Measurements from ENCODE around the gene SDE2.
"Not testable (repeated sequence)": the region's sequence is repeated elsewhere in the genome, so short reads cannot be mapped to it uniquely, and the experiment has no call there.

Gene SDE2

DNA sequence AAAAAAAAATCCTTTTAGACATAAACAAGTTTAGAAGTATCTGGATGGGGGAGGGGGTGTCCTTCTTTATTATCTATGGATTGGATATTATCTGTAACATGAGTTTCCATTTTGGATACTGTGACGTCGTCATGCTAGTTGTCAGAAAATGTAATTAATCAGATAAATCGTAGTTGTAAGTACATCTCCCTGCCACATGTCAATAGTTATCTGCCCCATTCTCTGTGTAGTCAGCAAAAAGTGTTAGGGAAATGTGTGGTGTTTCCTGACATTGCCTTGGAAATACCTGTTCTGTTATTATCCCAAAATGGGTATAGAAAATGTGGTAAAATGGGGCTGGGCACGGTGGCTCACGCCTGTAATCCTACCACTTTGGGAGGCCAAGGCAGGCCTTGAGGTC lies 24.6 kb upstream of the SDE2 start:
- no peak for TF ChIP-seq ZNF274 (IDR thresholded peaks at IDR 0.05; ENCODE audit: low read depth, low read length)
- H3K4me3 ChIP-seq (ENCODE audit: low read length), result no peak overlapping the region

DNA sequence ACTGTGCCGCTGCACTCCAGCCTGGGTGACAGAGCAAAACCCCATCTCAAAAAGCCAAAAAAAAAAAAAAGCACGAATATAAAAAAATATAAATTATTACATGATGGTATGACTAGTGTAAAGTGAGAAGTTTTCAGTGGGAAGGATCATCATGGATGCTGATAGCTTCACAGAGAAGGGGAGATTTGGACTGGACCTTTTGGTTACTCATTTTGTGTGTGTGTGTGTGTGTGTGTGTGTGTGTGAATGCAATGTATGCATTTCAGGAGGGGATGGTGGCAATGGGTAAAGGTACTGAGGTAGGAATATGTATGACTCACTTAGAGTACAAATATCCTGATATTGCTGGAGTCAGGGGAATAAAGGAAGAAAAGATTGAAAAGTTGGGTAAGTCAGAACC lies 22.7 kb upstream of the SDE2 start:
- no peak for TF ChIP-seq ZNF274 (IDR thresholded peaks at IDR 0.05; ENCODE audit: low read depth, low read length)

DNA sequence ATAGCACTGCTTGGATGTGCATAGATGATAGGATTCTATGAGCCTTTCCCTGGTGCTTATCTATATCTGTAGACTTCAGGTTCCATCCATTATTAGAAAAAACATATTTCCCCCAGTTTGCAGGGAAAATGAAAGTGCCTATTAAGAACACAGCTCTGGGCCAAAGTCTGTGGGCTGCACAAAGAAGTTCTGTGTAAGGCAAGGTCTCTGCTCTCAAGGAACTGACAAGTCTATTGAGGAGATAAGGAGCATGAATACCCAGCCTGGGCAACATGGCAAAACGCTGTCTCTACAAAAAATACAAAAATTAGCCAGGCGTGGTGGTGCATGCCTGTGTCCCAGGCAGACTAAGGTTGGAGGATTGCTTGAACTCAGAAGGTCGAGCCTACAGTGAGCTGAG lies 22.3 kb upstream of the SDE2 start:
- no peak overlapping the region for H3K4me3 ChIP-seq (ENCODE audit: low read length)
- no peak for TF ChIP-seq ZNF274 (IDR thresholded peaks at IDR 0.05; ENCODE audit: low read depth, low read length)

More for the DNA sequence above, 22.7 kb upstream of the SDE2 start:
- no peak overlapping the region for H3K4me3 ChIP-seq (ENCODE audit: low read length)

DNA sequence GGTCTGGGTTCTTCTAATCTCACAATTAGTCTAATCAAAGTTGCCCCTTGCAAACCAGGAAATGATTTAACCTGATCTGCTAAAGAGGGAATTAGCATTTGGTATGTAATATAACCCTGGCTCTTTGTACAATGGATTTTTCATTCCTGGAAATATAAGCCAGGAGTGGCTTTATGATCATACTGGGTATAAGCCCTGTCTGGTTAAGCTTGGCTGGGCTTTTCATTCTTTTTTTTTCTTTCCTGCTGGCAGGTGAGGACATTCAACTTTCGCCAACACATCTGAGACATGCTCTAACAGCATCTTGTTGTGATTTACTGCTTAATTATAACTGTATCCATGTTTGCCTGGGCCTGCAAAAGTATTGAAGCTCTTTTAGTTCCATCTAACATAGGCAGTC lies 20.4 kb upstream of the SDE2 start:
- no peak overlapping the region for H3K4me3 ChIP-seq (ENCODE audit: low read length)
- TF ChIP-seq ZNF274 (IDR thresholded peaks at IDR 0.05; ENCODE audit: low read depth, low read length), result no peak

DNA sequence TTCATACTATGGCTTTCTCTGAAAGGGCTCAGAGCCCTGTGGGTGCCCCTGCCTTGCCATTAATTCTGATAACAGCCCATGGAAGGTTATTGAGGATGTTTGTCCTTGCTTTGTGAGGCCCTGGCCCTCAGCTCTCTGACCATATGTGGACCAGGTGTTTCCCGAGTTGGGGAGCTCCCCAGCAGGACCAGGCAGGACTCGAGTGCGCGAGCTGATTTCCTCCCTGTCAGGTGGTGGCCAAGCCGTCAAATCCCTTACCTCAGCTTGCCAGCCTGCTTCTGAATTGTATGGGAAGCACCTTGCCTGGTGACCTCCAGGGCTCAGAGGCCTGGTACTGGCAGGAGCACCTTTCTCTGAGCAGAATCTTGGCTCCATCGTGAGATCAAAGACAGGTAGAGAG lies 17.9 kb upstream of the SDE2 start:
- no peak overlapping the region for H3K4me3 ChIP-seq (ENCODE audit: low read length)
- TF ChIP-seq ZNF274 (IDR thresholded peaks at IDR 0.05; ENCODE audit: low read depth, low read length), result no peak

DNA sequence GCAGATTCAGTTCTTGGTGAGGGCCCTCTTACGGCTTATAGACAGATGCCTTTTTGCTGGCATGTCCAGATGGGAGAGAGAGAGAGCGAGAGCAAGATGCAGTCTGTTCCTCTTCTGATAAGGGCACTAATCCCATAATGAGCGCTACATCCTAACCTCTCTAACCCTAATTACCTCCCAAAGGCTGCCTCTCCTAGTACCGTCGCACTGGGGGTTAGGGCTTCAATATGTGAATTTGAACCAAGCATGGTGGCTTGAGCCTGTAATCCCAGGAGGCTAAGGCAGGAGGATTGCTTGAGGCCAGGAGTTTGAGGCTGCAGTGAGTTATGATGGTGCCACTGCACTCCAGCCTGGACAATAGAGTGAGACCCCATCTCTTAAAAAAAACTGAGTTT lies 10.5 kb upstream of the SDE2 start:
- TF ChIP-seq ZNF274 (IDR thresholded peaks at IDR 0.05; ENCODE audit: low read depth, low read length), result no peak
- no peak overlapping the region for H3K4me3 ChIP-seq (ENCODE audit: low read length)

DNA sequence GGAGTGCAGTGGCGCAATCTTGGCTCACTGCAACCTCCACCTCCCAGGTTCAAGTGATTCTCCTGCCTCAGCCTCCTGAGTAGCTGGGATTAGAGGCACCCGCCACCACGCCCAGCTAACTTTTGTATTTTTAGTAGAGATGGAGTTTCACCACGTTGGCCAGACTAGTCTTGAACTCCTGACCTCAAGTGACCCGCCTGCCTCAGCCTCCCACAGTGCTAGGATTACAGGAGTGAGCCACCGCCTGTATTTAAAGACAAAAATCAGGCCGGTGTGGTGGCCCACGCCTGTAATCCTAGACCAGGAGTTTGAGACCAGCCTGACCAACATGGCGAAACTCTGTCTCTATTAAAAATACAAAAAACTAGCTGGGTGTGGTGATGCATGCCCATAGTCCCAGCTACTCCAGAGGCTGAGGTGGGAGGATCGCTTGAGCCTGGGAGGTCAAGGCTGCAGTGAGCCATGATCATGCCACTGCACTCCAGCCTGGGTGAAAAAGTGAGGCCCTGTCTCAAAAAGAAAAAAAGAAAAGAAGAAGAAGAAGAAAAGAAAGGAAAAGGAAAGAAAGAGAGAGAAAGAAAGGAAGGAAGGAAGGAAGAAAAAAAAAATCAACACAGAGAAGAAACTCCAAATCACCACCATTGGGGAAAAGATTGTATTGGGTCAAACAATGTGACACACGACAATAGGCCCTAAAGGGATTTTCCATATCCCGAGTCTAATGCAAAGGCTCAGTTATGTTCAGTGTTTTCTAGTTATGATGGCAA lies 8.2 kb upstream of the SDE2 start:
- H3K4me3 ChIP-seq (ENCODE audit: low read length), result not testable (repeated sequence)

DNA sequence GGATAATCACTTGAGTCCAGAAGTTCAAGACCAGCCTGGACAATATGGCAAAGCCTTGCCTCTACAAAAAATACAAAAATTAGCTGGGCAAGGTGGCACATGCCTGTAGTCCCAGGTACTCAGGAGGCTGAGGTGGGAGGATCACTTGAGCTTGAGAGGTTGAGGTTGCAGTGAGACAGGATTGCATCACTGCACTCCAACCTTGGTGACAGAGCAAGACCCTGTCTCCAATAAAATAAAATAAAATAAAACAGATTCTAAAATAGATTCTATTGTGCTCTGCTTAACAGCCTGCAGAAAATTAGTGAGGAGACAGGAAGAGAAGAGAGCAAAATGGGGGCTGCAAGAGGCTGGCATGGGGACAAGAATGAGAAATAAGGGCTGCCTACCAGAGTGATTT lies 7.5 kb upstream of the SDE2 start:
- H3K4me3 ChIP-seq (ENCODE audit: low read length), result no peak overlapping the region
- TF ChIP-seq ZNF274 (IDR thresholded peaks at IDR 0.05; ENCODE audit: low read depth, low read length), result no peak

DNA sequence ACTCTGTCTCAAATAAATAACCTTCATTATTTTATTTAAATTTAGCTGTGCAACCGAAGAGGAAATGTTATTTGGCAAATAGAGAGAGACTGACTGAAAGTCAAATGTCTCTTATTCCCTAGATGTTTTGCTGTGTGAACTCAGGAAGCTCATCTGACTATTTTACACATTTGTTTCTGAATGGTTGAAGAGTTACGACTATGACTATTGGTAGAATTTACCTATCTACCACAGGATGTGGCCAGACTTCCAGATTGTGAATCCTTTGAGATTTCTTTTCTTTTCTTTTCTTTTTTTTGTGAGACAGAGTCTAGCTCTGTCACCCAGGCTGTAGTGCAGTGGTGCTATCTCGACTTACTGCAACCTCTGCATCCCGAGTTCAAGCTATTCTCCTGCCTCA lies 5.3 kb upstream of the SDE2 start:
- no peak for TF ChIP-seq ZNF274 (IDR thresholded peaks at IDR 0.05; ENCODE audit: low read depth, low read length)

DNA sequence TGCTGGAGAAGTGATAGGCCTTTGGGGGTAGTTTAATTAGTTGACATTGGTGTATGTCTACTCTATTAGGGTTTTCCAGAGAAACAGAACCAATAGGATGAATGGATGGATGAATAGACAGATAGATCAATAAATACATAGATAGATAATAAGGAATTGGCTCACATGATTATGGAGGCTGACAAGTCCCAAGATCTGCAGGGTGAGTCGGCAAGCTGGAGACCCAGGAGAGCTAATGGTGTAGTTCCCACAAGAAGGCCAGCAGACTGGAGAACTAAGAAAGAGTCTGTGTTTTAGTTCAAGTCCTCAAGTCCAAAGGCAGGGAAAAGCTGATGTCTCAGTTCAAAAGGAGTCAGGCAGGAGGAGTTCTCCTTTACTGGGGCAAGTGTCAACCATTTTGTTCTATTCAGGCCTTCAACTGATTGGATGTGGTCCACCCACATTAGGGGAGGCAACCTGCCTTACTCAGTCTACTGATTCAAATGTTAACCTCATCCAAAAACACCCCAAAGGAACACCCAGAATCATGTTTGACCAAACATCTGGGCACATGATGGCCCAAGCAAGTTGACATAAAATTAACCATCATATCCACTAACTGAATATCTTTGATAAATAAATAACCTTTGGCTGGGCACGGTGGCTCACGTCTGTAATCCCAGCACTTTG lies 4.5 kb upstream of the SDE2 start:
- H3K4me3 ChIP-seq (ENCODE audit: low read length), result no peak overlapping the region
- no peak for TF ChIP-seq ZNF274 (IDR thresholded peaks at IDR 0.05; ENCODE audit: low read depth, low read length)

More for the DNA sequence above, 5.3 kb upstream of the SDE2 start:
- no peak overlapping the region for H3K4me3 ChIP-seq (ENCODE audit: low read length)

DNA sequence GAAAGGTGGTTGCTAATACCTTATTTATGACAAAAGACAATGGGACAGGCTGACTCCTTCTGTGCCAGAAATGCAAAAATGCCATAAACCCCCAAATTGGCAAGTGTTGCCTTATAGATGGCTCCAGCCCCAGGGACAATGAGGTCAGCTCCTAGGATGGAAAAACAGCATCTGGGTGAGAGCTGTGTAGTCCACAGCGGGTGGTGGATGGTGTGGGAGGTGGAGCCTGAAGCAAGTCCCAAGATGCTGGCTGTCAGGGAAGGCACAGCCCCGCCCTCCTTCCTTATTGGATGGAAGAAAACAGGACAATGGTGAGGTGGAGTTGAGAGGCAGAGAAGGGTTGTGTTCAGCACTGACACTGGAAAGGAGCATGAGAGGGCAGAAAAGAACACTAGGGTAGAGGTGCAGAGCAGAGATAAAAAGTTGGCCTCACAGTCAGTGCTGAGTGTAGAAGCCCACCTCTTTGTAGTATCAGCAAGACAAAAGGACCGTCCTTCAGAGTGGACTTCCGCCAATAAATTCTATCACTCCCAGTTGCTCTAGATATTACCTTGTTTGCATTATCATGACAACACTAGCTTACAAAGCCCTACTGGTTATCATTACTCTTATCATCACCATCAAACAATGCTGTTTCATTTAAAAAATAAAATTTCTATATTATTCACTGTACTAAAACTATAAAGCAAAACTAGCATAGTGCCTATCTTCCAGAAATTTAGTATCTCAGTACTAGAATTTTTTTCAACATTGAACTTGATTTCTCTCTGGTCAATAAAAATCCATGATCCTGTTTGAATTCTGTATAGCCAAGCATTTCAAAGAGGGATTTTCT lies 3.7 kb upstream of the SDE2 start:
- no peak for TF ChIP-seq ZNF274 (IDR thresholded peaks at IDR 0.05; ENCODE audit: low read depth, low read length)
- H3K4me3 ChIP-seq (ENCODE audit: low read length), result no peak overlapping the region; the same call in 1 of the 2 replicates

DNA sequence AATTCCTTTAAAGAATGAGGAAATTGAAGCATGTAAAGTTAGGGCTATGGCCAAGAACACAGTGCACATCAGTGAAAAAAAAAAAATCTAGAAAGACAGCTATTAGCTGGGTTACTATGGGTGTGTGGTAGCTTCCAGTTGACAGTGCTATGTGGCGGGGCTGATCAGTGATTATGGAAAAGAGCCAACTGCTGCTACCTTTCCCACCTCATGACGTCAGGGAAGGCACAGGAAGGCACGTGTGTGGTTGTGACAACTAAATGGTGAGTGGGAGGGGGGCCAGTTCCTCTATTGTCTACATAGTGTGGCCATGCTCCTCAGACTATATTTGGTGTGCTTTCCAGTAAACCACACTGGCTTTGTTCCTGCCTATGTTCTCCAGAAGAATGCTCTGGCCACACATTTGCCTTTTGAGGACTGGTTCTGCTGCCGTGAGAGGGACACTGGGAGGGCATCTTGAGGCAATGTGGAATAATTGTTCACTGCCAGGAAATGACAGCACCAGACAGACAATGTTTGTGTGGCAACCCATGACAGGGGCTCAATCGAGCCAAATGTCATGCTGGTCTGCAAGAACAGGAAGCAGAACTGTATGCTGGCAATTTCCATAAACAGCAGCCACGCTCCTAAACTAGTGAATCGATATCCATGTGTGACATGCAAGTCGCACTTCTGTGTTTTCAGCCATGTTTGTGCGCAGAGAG lies 3.0 kb upstream of the SDE2 start:
- no peak overlapping the region; the same call in 1 of the 2 replicates for H3K4me3 ChIP-seq (ENCODE audit: low read length)

DNA sequence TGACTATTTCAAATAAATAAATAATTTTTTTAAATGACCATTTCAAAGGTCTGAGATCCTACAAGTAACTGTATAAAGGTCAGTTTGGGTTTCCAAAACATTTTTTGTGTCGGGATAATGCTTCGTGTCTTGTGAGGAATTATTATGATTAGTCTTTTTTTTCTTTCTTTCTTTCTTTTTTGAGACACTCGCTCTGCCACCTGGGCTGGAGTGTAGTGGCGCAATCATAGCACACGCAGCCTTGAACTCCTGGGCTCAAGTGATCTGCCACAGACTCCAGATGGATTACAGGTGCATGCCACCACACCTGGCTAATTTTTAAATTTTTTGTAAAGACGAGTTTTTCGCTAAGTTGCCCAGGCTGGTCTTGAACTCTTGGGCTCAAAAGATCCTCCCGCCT lies 1.9 kb upstream of the SDE2 start:
- H3K4me3 ChIP-seq (ENCODE audit: low read length), result no peak overlapping the region; the same call in 1 of the 2 replicates
- no peak for TF ChIP-seq ZNF274 (IDR thresholded peaks at IDR 0.05; ENCODE audit: low read depth, low read length)

More for the DNA sequence above, 3.0 kb upstream of the SDE2 start:
- no peak for TF ChIP-seq ZNF274 (IDR thresholded peaks at IDR 0.05; ENCODE audit: low read depth, low read length)

DNA sequence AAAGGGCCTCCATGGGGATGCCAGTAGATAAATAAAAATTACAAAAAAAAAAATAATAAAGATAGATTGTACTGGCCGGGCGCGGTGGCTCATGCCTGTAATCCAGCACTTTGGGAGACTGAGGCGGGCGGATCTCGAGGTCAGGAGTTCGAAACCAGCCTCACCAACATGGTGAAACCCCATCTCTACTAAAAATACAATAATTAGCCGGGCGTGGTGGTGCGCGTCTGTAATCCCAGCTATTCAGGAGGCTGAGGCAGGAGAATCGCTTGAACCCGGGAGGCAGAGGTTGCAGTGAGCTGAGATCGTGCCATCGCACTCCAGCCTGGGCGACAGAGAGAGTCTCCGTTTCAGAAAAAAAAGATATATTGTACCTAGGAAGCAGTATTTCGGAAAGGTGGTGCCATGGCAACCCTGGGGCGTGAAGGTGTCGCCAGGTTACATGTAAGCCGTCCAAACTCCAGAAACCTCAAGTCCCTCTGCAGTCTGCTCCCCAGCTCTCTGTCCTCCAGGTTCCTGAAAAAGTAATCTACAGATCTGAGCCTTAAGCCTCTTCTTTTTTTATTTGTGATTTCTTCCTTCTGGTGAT lies 1.4 kb upstream of the SDE2 start:
- H3K4me3 ChIP-seq (ENCODE audit: low read length), result peak overlapping the region; percentile 64
